BLaER1 treated with 17β-estradiol and CSF1 and Interleukin-3, amounts not matched to agents 10 nM and 100 nM (cell line): ENCODE data around the gene MASP2.
A peak's percentile ranks its signal among the peaks of the same experiment; 100 is the strongest.
"Not testable (repeated sequence)": the region's sequence is repeated elsewhere in the genome, so short reads cannot be mapped to it uniquely, and the experiment has no call there.

ENCODE experiments used
- H3K27ac ChIP-seq, 11 experiments: shearing (Covaris generic); formaldehyde crosslinking; 2 replicates each; pipeline ENCODE4 v1.8.1; 2022
- H3K27me3 ChIP-seq, 11 experiments: shearing (Covaris generic); formaldehyde crosslinking; 2 replicates each; pipeline ENCODE4 v1.8.1; 2022
- H3K36me3 ChIP-seq, 11 experiments: shearing (Covaris generic); formaldehyde crosslinking; 2 replicates each; pipeline ENCODE4 v1.8.1; 2022
- H3K4me1 ChIP-seq, 10 experiments: shearing (Covaris generic); formaldehyde crosslinking; 2 replicates each; pipeline ENCODE4 v1.8.1; 2022
- H3K4me2 ChIP-seq, 11 experiments: shearing (Covaris generic); formaldehyde crosslinking; 2 replicates each; pipeline ENCODE4 v1.8.1; 2022
- H3K4me3 ChIP-seq, 10 experiments: shearing (Covaris generic); formaldehyde crosslinking; 2 replicates each; pipeline ENCODE4 v1.8.1; 2022
- H3K9ac ChIP-seq, 11 experiments: shearing (Covaris generic); formaldehyde crosslinking; 2 replicates each; pipeline ENCODE4 v1.8.1; 2022
- H3K9me3 ChIP-seq, 11 experiments: shearing (Covaris generic); formaldehyde crosslinking; replicated peaks in 1 of 11; 2 replicates each; pipeline ENCODE4 v1.8.1; 2022
- H4K20me1 ChIP-seq, 11 experiments: shearing (Covaris generic); formaldehyde crosslinking; 2 replicates each; pipeline ENCODE4 v1.8.1; 2022
- Cebpa-rat ChIP-seq, 11 experiments: shearing (Covaris generic); IDR thresholded peaks; 2 replicates each; pipeline ENCODE4 v1.8.1; 2022

Gene MASP2

DNA sequence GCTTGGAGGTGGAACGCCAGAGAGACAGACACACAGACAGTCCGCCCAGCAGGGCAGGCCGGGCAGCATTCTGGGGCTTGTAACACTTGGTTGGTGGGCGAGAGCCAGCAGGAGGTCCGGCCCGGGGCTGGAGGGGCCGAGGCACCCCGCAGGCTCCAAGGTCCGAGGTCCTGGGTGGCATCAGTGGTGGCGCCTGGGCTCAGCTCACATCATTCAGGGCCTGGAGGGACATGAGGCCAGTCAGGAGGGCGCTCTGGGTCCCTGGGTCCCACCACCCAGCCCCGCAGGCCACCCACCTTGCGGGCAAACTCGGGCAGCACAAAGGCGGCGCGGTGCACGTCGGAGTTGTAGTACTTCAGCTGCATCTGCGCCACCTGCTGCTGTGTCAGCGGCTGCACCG is 7.6 kb upstream of the MASP2 start:
- Histone ChIP-seq H3K27ac (no peak overlapping the region), H3K4me3 (no peak overlapping the region), H3K4me2 (no peak overlapping the region), H3K36me3 (peaks cover 15 to 60% (median 50%) of the 10 kb centered on the region in 11 experiments; a peak in 21 of 22 replicates), H3K4me1 (peaks cover 11 to 48% (median 36%) of the 10 kb centered on the region in 10 experiments), H3K27me3 (no peaks in the 10 kb centered on the region), H4K20me1 (peaks cover 0 to 79% (median 56%) of the 10 kb centered on the region in 11 experiments; a peak in 18 of 22 replicates), H3K9me3 (no peaks in the 10 kb centered on the region), H3K9ac (no peak overlapping the region)
- TF ChIP-seq Cebpa-rat (IDR thresholded peaks at IDR 0.05), result no peak

DNA sequence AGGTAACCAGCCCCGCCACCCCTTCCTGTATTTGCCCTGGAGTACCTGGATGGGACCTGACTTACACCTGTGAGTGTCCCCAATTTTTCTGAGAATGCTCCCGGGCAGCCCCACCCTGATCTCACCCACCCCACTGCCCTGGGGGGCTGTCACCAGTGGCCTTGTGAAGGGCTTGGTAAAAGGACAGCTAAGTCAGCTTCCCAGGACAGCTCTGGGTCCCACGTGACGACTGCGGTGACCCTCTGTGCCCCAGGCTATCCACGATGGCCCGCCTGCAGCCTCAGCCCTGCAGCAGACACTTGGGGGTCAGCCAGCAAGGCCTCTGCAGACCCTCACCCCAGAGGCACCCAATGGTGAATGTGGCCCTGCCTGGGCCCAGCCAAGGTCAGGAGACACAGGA is 7.1 kb upstream of the MASP2 start:
- H3K9me3 ChIP-seq, result no peaks in the 10 kb centered on the region
- H3K36me3 ChIP-seq, result peaks cover 15 to 60% (median 50%) of the 10 kb centered on the region in 11 experiments; a peak in 21 of 22 replicates
- peaks cover 0 to 76% (median 56%) of the 10 kb centered on the region in 11 experiments; a peak in 18 of 22 replicates for H4K20me1 ChIP-seq
- no peak overlapping the region for H3K4me2 ChIP-seq
- no peak overlapping the region for H3K4me3 ChIP-seq
- H3K27ac ChIP-seq, result no peak overlapping the region
- H3K9ac ChIP-seq, result no peak overlapping the region
- no peak for TF ChIP-seq Cebpa-rat (IDR thresholded peaks at IDR 0.05)
- no peaks in the 10 kb centered on the region for H3K27me3 ChIP-seq
- peaks cover 10 to 48% (median 36%) of the 10 kb centered on the region in 10 experiments for H3K4me1 ChIP-seq

DNA sequence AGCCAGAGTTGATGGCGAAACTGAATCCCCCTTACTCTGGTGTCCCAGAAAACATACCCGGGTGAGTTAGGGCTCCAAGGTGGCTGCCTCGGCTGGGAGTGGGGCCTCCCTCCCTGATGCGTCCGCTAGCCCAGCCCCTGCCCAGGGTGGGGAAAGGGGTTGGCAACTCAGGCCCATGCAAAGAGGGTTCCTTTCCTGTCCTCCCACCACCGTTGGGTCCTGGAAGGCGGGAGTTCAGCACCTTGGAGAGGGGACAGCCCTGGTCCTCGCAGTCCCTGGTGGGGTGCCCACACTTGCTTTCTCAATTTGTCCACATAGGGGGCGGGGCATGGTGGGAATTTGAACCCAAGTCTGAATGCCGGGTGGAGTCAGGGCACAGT is 6.7 kb upstream of the MASP2 start:
- TF ChIP-seq Cebpa-rat (IDR thresholded peaks at IDR 0.05), result no peak
- H3K9me3 ChIP-seq, result no peaks in the 10 kb centered on the region
- no peak overlapping the region for H3K4me3 ChIP-seq
- H3K36me3 ChIP-seq, result peaks cover 15 to 55% (median 46%) of the 10 kb centered on the region in 11 experiments; a peak in 21 of 22 replicates
- H3K4me2 ChIP-seq, result peak overlapping the region in 2 of 11 experiments; percentile 1 to 23; a peak in 4 of 22 replicates
- H3K27me3 ChIP-seq, result no peaks in the 10 kb centered on the region
- no peak overlapping the region for H3K27ac ChIP-seq
- H3K4me1 ChIP-seq, result peaks cover 6 to 44% (median 33%) of the 10 kb centered on the region in 10 experiments
- H4K20me1 ChIP-seq, result peaks cover 0 to 72% (median 52%) of the 10 kb centered on the region in 11 experiments; a peak in 18 of 22 replicates
- H3K9ac ChIP-seq, result no peak overlapping the region

DNA sequence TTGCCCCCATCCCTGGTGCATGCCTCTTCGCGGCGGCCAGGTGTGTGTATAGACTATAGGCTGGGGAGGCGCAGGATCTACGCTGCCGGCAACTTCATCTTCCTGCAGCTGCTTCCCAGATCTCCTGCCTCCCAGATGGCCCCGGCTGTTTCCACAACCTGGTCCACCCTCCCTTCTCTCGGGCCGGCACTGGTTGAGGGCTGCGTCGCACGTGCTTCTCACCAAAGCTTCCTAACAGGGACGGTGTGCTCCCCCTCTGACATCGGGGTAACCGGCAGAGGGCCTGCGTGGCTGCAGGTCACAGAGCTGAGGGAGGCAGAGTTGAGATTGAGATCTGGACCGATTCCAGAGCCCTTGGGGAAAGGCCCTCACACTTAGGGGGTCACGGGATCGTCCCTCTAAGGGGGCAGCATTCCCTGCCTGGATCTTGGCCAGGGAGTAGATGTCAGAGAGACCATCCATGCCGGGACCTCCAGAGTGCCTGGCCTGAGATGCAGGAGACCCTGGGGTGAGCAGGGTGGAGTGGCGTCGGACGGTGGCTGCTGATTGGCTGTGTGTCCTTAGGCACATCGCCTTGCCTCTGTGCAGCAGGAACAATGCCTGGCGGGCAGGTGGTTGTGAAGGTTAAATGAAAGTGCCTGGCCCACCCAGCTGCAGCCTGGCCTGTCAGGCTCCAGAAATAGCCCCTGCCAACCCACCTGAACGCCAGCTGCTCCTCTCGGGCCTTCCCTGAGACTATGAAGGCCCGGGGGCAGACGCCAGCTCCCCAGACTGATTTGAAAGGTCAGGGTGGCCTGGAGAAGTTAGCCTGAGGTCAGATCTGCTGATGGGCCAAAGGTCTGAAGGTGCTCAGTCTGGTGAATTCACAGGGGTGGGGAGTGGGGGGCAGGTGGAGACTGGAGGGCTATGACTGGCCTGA is 6.1 kb upstream of the MASP2 start:
- no peak overlapping the region for H3K27ac ChIP-seq
- no peak overlapping the region for H3K9ac ChIP-seq
- H3K4me3 ChIP-seq, result no peak overlapping the region
- peak overlapping the region in 6 of 11 experiments; percentile 1 to 42 (median 21); a peak in 7 of 22 replicates for H3K4me2 ChIP-seq
- H4K20me1 ChIP-seq, result peaks cover 0 to 65% (median 48%) of the 10 kb centered on the region in 11 experiments; a peak in 18 of 22 replicates
- H3K9me3 ChIP-seq, result no peaks in the 10 kb centered on the region
- H3K36me3 ChIP-seq, result peaks cover 15 to 49% (median 39%) of the 10 kb centered on the region in 11 experiments; a peak in 21 of 22 replicates
- no peak for TF ChIP-seq Cebpa-rat (IDR thresholded peaks at IDR 0.05)
- H3K4me1 ChIP-seq, result peaks cover 0 to 38% (median 26%) of the 10 kb centered on the region in 10 experiments; a peak in 18 of 20 replicates
- no peaks in the 10 kb centered on the region for H3K27me3 ChIP-seq

DNA sequence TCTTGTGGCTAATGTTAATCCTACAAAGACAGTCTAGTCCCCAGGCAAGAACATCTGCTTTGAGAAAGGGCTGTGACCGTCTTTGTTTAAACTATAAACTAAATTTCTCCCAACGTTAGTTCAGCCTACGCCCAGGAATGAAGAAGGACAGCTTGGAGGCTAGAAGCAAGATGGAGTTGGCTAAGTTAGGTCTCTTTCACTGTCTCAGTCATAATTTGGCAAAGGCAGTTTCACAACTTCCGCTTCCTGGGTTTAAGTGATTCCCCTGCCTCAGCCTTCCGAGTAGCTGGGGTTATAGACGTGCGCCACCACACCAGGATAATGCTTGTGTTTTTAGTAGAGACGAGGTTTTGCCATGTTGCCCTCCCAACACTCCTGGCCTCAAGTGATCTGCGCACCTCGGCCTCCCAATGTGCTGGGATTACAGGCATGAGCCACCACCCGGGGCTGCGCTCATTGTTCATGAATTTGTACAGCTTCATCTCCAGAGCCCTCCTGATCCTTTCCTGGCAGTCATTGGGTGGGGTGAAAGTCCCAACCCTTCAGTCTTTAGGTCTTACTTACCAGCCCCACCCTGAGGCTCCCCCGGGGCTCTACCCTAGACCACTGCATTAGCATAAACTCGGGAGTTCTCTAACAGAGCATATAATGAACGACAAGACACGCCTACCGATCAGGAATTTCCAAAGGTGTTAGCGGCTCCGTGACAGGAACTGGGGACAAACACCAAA is 4.9 kb upstream of the MASP2 start:
- no peak for TF ChIP-seq Cebpa-rat (IDR thresholded peaks at IDR 0.05)
- Histone ChIP-seq H3K4me3 (no peak overlapping the region), H3K9me3 (no peaks in the 10 kb centered on the region), H4K20me1 (peaks cover 0 to 54% (median 39%) of the 10 kb centered on the region in 11 experiments; a peak in 18 of 22 replicates), H3K9ac (peak overlapping the region in 3 of 11 experiments; percentile 13 to 31 (median 15); a peak in 3 of 22 replicates), H3K27ac (peak overlapping the region in 2 of 11 experiments; percentile 13 to 23; a peak in 1 of 22 replicates), H3K27me3 (no peaks in the 10 kb centered on the region), H3K4me1 (peaks cover 0 to 29% (median 22%) of the 10 kb centered on the region in 10 experiments; a peak in 16 of 20 replicates), H3K36me3 (peaks cover 15 to 37% (median 28%) of the 10 kb centered on the region in 11 experiments; a peak in 21 of 22 replicates), H3K4me2 (peak overlapping the region in 7 of 11 experiments; percentile 13 to 42 (median 27); a peak in 10 of 22 replicates)

DNA sequence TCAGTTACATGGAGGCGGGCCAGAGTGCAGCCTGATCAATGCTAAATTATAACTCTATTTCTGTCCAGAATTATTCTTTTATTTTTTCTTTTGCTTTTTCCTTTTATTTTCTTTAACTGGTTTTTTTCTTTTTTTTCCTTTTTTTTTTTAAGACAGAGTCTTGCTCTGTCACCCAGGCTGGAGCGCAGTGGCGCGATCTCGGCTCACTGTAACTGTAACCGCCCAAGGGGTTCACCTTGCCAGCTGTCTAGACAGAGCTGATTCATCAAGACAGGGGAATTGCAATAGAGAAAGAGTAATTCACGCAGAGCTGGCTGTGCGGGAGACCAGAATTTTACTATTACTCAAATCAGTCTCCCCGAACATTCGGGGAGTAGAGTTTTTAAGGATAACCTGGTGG is 4.1 kb upstream of the MASP2 start:
- not testable (repeated sequence) for H3K9me3 ChIP-seq, H3K4me2 ChIP-seq, H3K4me3 ChIP-seq, H3K27me3 ChIP-seq, H3K27ac ChIP-seq
- Histone ChIP-seq H3K36me3 (peaks cover 8 to 29% (median 20%) of the 10 kb centered on the region in 11 experiments; a peak in 21 of 22 replicates), H3K4me1 (peaks cover 0 to 29% (median 22%) of the 10 kb centered on the region in 10 experiments; a peak in 16 of 20 replicates), H4K20me1 (peaks cover 0 to 49% (median 31%) of the 10 kb centered on the region in 11 experiments; a peak in 18 of 22 replicates), H3K9ac (0 out of 22 replicates have a peak overlapping the region, but pooled peaks of 1 of the 11 experiments have one; percentile 15)

DNA sequence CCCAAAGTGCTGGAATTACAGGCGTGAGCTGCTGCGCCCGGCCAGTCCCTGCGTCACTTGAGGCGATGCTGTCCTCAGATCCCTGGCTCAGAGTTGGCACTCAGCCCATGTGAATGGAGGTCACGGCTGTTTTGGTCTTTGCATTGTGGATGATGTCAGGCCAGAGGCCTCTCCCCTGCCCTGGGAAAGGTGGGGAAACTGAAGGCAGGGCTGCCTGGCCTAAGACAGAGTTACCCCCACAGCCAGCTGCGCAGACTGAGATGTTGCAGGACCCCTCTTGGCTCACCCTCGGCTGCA is 821 bp downstream of the MASP2 start:
- H3K4me1 ChIP-seq, result no peaks in the 10 kb centered on the region
- no peaks in the 10 kb centered on the region for H3K27me3 ChIP-seq
- H3K27ac ChIP-seq, result no peak overlapping the region
- no peak overlapping the region for H3K9ac ChIP-seq
- no peak overlapping the region for H3K4me2 ChIP-seq
- H4K20me1 ChIP-seq, result peaks cover 0 to 7% (median 0%) of the 10 kb centered on the region in 11 experiments; a peak in 1 of 22 replicates
- no peaks in the 10 kb centered on the region for H3K9me3 ChIP-seq
- H3K4me3 ChIP-seq, result no peak overlapping the region
- no peaks in the 10 kb centered on the region for H3K36me3 ChIP-seq
- no peak for TF ChIP-seq Cebpa-rat (IDR thresholded peaks at IDR 0.05)

DNA sequence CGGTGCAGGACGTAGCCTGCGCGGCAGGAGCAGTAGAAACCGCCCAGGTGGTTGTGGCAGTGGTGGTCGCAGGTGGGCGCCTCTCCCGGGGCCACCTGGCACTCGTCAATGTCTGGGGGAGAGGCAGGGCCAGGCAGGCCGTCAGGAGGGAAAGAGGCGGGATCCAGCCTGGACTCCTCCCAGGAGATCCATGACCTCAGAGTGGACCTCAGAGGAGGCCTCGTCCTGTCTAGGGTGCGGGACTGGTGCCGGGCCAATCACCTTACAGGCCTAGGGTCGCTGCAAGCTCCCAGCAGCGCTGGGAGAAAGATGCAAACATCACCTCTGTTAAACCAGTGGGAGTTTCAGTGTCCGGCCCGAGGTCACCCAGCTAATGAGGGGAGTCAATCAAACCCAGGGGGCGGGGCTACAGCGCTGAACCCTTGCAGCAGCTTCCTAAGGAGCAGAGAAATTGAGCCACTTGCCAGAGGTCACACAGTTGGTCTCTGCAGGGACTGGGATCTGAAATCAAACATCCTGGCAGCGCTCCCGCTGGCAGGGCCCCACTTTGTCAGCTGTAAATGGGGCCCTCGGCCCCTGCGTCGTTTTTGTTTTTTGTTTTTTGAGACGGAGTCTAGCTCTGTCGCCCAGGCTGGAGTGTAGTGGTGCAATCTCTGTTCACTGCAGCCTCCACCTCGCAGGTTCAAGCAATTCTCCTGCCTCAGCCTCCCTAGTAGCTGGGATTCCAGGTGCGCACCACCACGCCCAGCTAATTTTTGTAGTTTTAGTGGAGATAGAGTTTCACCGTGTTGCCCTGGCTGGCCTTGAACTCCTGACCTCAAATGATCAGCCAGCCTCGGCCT is 1.4 kb downstream of the MASP2 start:
- Histone ChIP-seq H3K27ac (no peak overlapping the region), H4K20me1 (peaks cover 0 to 7% (median 0%) of the 10 kb centered on the region in 11 experiments; a peak in 1 of 22 replicates), H3K4me1 (no peaks in the 10 kb centered on the region), H3K9ac (no peak overlapping the region), H3K9me3 (no peaks in the 10 kb centered on the region), H3K36me3 (no peaks in the 10 kb centered on the region), H3K4me3 (no peak overlapping the region), H3K27me3 (no peaks in the 10 kb centered on the region), H3K4me2 (no peak overlapping the region)
- TF ChIP-seq Cebpa-rat (IDR thresholded peaks at IDR 0.05), result no peak
